SJSA1 (cell line): ENCODE data around the gene TFAP2E. TPM values are rescaled to one million over a fixed set of nuclear protein-coding genes. Genes with fewer than 3 reads are reported as not detected.

Experiments used
- DNase-seq, 2 experiments: peaks; one replicate each; pipeline ENCODE4 v3.0.0-alpha.2; 2015 to 2020; ENCODE audit warnings: low spot score in 2 of 2, low read depth in 1 of 2
- H3K27ac ChIP-seq: fragments of 250-450 bp; sonication (Bioruptor Pico); 2 replicates; pipeline ENCODE4 v1.5.1; 2020; ENCODE audit warnings: mild to moderate bottlenecking, moderate library complexity
- H3K27me3 ChIP-seq: fragments of 250-450 bp; sonication (Bioruptor Pico); replicated peaks from 2 replicates; pipeline ENCODE4 v1.5.1; 2020; ENCODE audit warnings: mild to moderate bottlenecking, moderate library complexity
- H3K36me3 ChIP-seq: fragments of 250-450 bp; sonication (Bioruptor Pico); 2 replicates; pipeline ENCODE4 v1.5.1; 2020; ENCODE audit warnings: mild to moderate bottlenecking
- H3K4me1 ChIP-seq: fragments of 250-450 bp; sonication (Bioruptor Pico); replicated peaks from 2 replicates; pipeline ENCODE4 v1.6.1; 2021; ENCODE audit warnings: mild to moderate bottlenecking
- H3K4me3 ChIP-seq: fragments of 250-450 bp; sonication (Bioruptor Pico); 2 replicates; pipeline ENCODE4 v1.5.1; 2020; ENCODE audit warnings: mild to moderate bottlenecking
- H3K9me3 ChIP-seq: fragments of 250-450 bp; sonication (Bioruptor Pico); replicated peaks from 2 replicates; pipeline ENCODE4 v1.5.1; 2020; ENCODE audit warnings: mild to moderate bottlenecking
- total RNA-seq: library from RNA; depleted of rRNA; stranded (reverse); fragments of >200 nt; shearing (Covaris generic); gene quantifications from 2 replicates; pipeline ENCODE4 v1.2.3, GENCODE V29; 2014

Gene TFAP2E
- total RNA-seq, 1 experiment from 2014 or later = not detected

- DNase-seq = no peak
- H3K27ac ChIP-seq = peak overlapping the region; percentile 20
- H3K4me3 ChIP-seq = no peak overlapping the region
- peaks cover 36% of the 10 kb centered on the region for H3K4me1 ChIP-seq
- H3K9me3 ChIP-seq = no peaks in the 10 kb centered on the region
- H3K27me3 ChIP-seq = no peaks in the 10 kb centered on the region
- peaks cover 81% of the 10 kb centered on the region for H3K36me3 ChIP-seq
These were observed 32.2 kb downstream of the TFAP2E start for GRCh38 chr1:35605071-35605866.

GRCh38 chr1:35605867-35606182 is 32.7 kb downstream of the TFAP2E start:
- H3K9me3 ChIP-seq = no peaks in the 10 kb centered on the region
- peak overlapping the region; percentile 20 for H3K27ac ChIP-seq
- peaks cover 36% of the 10 kb centered on the region for H3K4me1 ChIP-seq
- peak; percentile 65 to 73 for DNase-seq
- H3K27me3 ChIP-seq = no peaks in the 10 kb centered on the region
- H3K36me3 ChIP-seq = peaks cover 80% of the 10 kb centered on the region
- no peak overlapping the region for H3K4me3 ChIP-seq

- H3K36me3 ChIP-seq = peaks cover 82% of the 10 kb centered on the region
- no peaks in the 10 kb centered on the region for H3K27me3 ChIP-seq
- DNase-seq = no peak
- no peaks in the 10 kb centered on the region for H3K9me3 ChIP-seq
- H3K4me3 ChIP-seq = no peak overlapping the region
- H3K4me1 ChIP-seq = peaks cover 12% of the 10 kb centered on the region
- no peak overlapping the region for H3K27ac ChIP-seq
These were observed 38.5 kb downstream of the TFAP2E start for GRCh38 chr1:35611655-35612054.

- Histone ChIP-seq H3K4me3 (no peak overlapping the region), H3K4me1 (no peaks in the 10 kb centered on the region; the same call in 1 of the 2 replicates), H3K36me3 (peaks cover 83% of the 10 kb centered on the region), H3K27ac (no peak overlapping the region), H3K27me3 (no peaks in the 10 kb centered on the region), H3K9me3 (no peaks in the 10 kb centered on the region)
- no peak for DNase-seq
These were observed 42.3 kb downstream of the TFAP2E start for GRCh38 chr1:35615440-35615839.

GRCh38 chr1:35619237-35620121 is 46.4 kb downstream of the TFAP2E start:
- no peak overlapping the region for H3K27ac ChIP-seq
- peaks cover 84% of the 10 kb centered on the region for H3K36me3 ChIP-seq
- H3K4me3 ChIP-seq = no peak overlapping the region
- no peaks in the 10 kb centered on the region for H3K4me1 ChIP-seq
- no peak for DNase-seq
- H3K27me3 ChIP-seq = no peaks in the 10 kb centered on the region
- H3K9me3 ChIP-seq = peaks cover 3% of the 10 kb centered on the region; the same call in 1 of the 2 replicates

GRCh38 chr1:35622510-35623178 is 49.5 kb downstream of the TFAP2E start:
- Histone ChIP-seq H3K27ac (no peak overlapping the region), H3K4me1 (no peaks in the 10 kb centered on the region), H3K36me3 (peaks cover 80% of the 10 kb centered on the region), H3K27me3 (no peaks in the 10 kb centered on the region), H3K4me3 (no peak overlapping the region), H3K9me3 (peaks cover 3% of the 10 kb centered on the region; the same call in 1 of the 2 replicates)
- DNase-seq = no peak

- no peak overlapping the region for H3K4me3 ChIP-seq
- H3K27ac ChIP-seq = no peak overlapping the region
- no peaks in the 10 kb centered on the region for H3K4me1 ChIP-seq
- H3K36me3 ChIP-seq = peaks cover 77% of the 10 kb centered on the region
- H3K9me3 ChIP-seq = peaks cover 3% of the 10 kb centered on the region; the same call in 1 of the 2 replicates
- H3K27me3 ChIP-seq = no peaks in the 10 kb centered on the region
- DNase-seq = no peak
These were observed 50.7 kb downstream of the TFAP2E start for GRCh38 chr1:35623832-35624231.

- Histone ChIP-seq H3K27ac (no peak overlapping the region), H3K9me3 (no peaks in the 10 kb centered on the region), H3K27me3 (no peaks in the 10 kb centered on the region), H3K36me3 (peaks cover 89% of the 10 kb centered on the region), H3K4me1 (no peaks in the 10 kb centered on the region), H3K4me3 (no peak overlapping the region)
- DNase-seq = no peak
These were observed 55.9 kb downstream of the TFAP2E start for GRCh38 chr1:35629051-35629450.

- no peaks in the 10 kb centered on the region for H3K27me3 ChIP-seq
- no peak for DNase-seq
These were observed 58.3 kb downstream of the TFAP2E start for GRCh38 chr1:35631396-35631795.

GRCh38 chr1:35633547-35633946 is 60.4 kb downstream of the TFAP2E start:
- Histone ChIP-seq H3K9me3 (no peaks in the 10 kb centered on the region), H3K36me3 (peaks cover 88% of the 10 kb centered on the region)

More at GRCh38 chr1:35631396-35631795, 58.3 kb downstream of the TFAP2E start:
- H3K4me3 ChIP-seq = no peak overlapping the region
- H3K36me3 ChIP-seq = peaks cover 93% of the 10 kb centered on the region
- H3K9me3 ChIP-seq = no peaks in the 10 kb centered on the region
- no peaks in the 10 kb centered on the region for H3K4me1 ChIP-seq
- no peak overlapping the region for H3K27ac ChIP-seq

GRCh38 chr1:35637401-35637809 is 64.3 kb downstream of the TFAP2E start:
- Histone ChIP-seq H3K9me3 (no peaks in the 10 kb centered on the region; the same call in 1 of the 2 replicates), H3K4me1 (peaks cover 6% of the 10 kb centered on the region), H3K36me3 (peaks cover 59% of the 10 kb centered on the region), H3K27ac (peak overlapping the region; percentile 59), H3K27me3 (no peaks in the 10 kb centered on the region), H3K4me3 (peak overlapping the region; percentile 13)
- DNase-seq = peak in 1 of 2 experiments; percentile 46

More at GRCh38 chr1:35633547-35633946, 60.4 kb downstream of the TFAP2E start:
- H3K4me3 ChIP-seq = no peak overlapping the region
- DNase-seq = no peak
- H3K4me1 ChIP-seq = peaks cover 6% of the 10 kb centered on the region
- no peak overlapping the region for H3K27ac ChIP-seq
- H3K27me3 ChIP-seq = no peaks in the 10 kb centered on the region

DNA sequence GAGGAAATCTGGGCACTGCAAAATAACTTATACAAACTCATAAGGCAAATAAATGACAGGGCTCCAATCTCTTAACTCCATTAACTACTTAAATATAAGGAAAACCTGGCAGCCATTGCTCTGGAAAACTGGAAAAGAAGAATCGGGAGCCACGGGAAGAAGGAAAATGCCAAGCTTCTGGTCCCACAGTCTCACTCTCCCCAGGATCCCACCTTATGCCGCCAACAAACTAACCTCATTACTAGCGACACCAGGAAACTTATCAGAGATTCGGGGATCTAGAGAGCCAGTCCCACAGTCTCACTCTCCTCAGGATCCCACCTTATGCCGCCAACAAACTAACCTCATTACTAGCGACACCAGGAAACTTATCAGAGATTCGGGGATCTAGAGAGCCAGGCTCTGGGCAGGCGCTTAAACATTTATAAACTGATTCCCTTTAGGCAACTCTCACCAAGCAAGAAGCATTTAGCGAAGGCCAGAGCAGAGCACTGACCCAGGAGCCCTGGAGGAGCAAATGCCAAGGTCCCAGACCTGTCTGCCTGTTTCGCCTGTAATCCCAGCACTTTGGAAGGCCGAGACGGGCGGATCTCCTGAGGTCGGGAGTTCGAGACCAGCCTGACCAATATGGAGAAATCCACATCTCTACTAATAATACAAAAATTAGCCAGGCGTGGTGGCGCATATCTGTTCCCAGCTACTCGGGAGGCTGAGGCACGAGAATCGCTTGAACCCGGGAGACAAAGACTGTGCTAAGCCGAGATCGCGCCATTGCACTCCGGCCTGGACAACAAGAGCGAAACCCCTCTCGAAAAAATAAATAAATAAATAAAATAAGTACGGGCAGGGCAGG is 67.5 kb downstream of the TFAP2E start:
- H3K27ac ChIP-seq = peak overlapping the region; percentile 85
- H3K36me3 ChIP-seq = peaks cover 26% of the 10 kb centered on the region
- no peaks in the 10 kb centered on the region; the same call in 1 of the 2 replicates for H3K9me3 ChIP-seq
- DNase-seq = no peak
- peaks cover 6% of the 10 kb centered on the region for H3K4me1 ChIP-seq
- H3K27me3 ChIP-seq = peaks cover 8% of the 10 kb centered on the region; the same call in 1 of the 2 replicates
- peak overlapping the region; percentile 81 for H3K4me3 ChIP-seq
